B cell (primary cell): ENCODE measurements around the gene CCDC137.

Source experiments
- CTCF ChIP-seq: fragments of 200-600 bp; IDR thresholded peaks from one replicate; pipeline ENCODE4 v1.8.0; 2022; ENCODE audit warnings: antibody characterized with exemption, mild to moderate bottlenecking
- EZH2 ChIP-seq: IDR thresholded peaks from 2 replicates; pipeline ENCODE4 v1.6.1; 2012; ENCODE audit warnings: borderline replicate concordance, low read depth, mild to moderate bottlenecking, moderate library complexity, low read length; ENCODE audit not compliant: insufficient read depth, poor library complexity, severe bottlenecking

GRCh38 chr17:81664051-81664470, 2.5 kb upstream of the CCDC137 start:
- TF ChIP-seq CTCF = no peak
- no peak for TF ChIP-seq EZH2
